A673 (cell line): ENCODE data around the gene CUL7. TPM values are rescaled to one million over a fixed set of nuclear protein-coding genes. Genes with fewer than 3 reads are reported as not detected.

Experiments used
- BruUV-seq: library from RNA; stranded (reverse); fragments of 400-500 nt; replicated peaks from 2 replicates; lab custom pipeline; 2021; lab: Mats Ljungman, UMichigan
- CTCF ChIA-PET: fragments of 300-600 bp; sonication (Branson Sonifier 250); formaldehyde crosslinking; loops from one replicate; lab custom pipeline; 2022; ENCODE audit warnings: antibody characterized with exemption; lab: Charles Lee
- POLR2A ChIA-PET: fragments of 300-600 bp; sonication (Branson Sonifier 250); formaldehyde crosslinking; loops from one replicate; lab custom pipeline; 2022; ENCODE audit warnings: antibody characterized with exemption; ENCODE audit not compliant: low non-redundant PET; lab: Charles Lee
- DNase-seq: peaks from one replicate; pipeline ENCODE4 v3.0.0-alpha.2; 2015; ENCODE audit warnings: low spot score
- H3K27ac ChIP-seq: fragments of 200-600 bp; sonication (generic); 2 replicates; pipeline ENCODE4 v1.5.1; 2016; ENCODE audit warnings: mixed run types, low read depth, mild to moderate bottlenecking, mixed read lengths, antibody characterized with exemption, low read length; ENCODE audit not compliant: poor library complexity, severe bottlenecking
- H3K27me3 ChIP-seq: fragments of 200-600 bp; sonication (generic); replicated peaks from 2 replicates; pipeline ENCODE4 v1.6.1; 2017; ENCODE audit warnings: mixed run types, low read depth, mild to moderate bottlenecking, mixed read lengths, antibody characterized with exemption, low read length; ENCODE audit not compliant: insufficient read depth, poor library complexity
- H3K36me3 ChIP-seq: fragments of 200-600 bp; sonication (generic); 2 replicates; pipeline ENCODE4 v1.6.1; 2016; ENCODE audit warnings: mixed run types, mild to moderate bottlenecking, mixed read lengths, antibody characterized with exemption, low read length; ENCODE audit not compliant: insufficient read depth, poor library complexity, severe bottlenecking
- H3K4me1 ChIP-seq: fragments of 200-600 bp; sonication (generic); 2 replicates; pipeline ENCODE4 v1.6.1; 2017; ENCODE audit warnings: mixed run types, mild to moderate bottlenecking, mixed read lengths, antibody characterized with exemption, low read length; ENCODE audit not compliant: insufficient read depth, poor library complexity, severe bottlenecking
- H3K4me3 ChIP-seq: fragments of 200-600 bp; sonication (generic); 2 replicates; pipeline ENCODE4 v1.5.1; 2016; ENCODE audit warnings: low read depth, mixed run types, mild to moderate bottlenecking, mixed read lengths, low read length; ENCODE audit not compliant: poor library complexity, severe bottlenecking
- H3K9me3 ChIP-seq: fragments of 200-600 bp; sonication (generic); 2 replicates; pipeline ENCODE4 v1.6.1; 2016; ENCODE audit warnings: mixed run types, low read depth, mild to moderate bottlenecking, mixed read lengths, antibody characterized with exemption, low read length; ENCODE audit not compliant: poor library complexity, severe bottlenecking
- CTCF ChIP-seq: fragments of 300-800, 200-600 bp; sonication (generic); conservative IDR thresholded peaks from 2 replicates; pipeline ENCODE4 v1.5.1; 2017; ENCODE audit warnings: low read depth, mild to moderate bottlenecking, antibody characterized with exemption, low read length, moderate library complexity, mixed read lengths
- EZH2 ChIP-seq: fragments of 200-600 bp; sonication (generic); IDR thresholded peaks from 2 replicates; pipeline ENCODE4 v1.6.1; 2017; ENCODE audit warnings: borderline replicate concordance, low read depth, mild to moderate bottlenecking, mixed read lengths, antibody characterized with exemption, low read length; ENCODE audit not compliant: poor library complexity, severe bottlenecking
- intact Hi-C: fragments of 100-400 bp; cut with micrococcal nuclease; formaldehyde crosslinking; loops from one replicate; pipeline ENCODE4 v1.10.0; 2022; ENCODE audit not compliant: unreplicated experiment
- total RNA-seq: library from RNA; stranded (reverse); gene quantifications from 2 replicates; pipeline ENCODE4 v1.2.3, GENCODE V29; 2021

The CUL7 gene
- total RNA-seq, 1 experiment from 2014 or later, result 29.4 TPM

GRCh38 chr6:42988486-42989020 lies 65.1 kb downstream of the CUL7 start:
- BruUV-seq, result no TSS peak
- Histone ChIP-seq H3K27ac (no peak overlapping the region), H3K9me3 (no peaks in the 10 kb centered on the region), H3K4me3 (no peak overlapping the region), H3K36me3 (peaks cover 16% of the 10 kb centered on the region), H3K27me3 (no peaks in the 10 kb centered on the region), H3K4me1 (peaks cover 7% of the 10 kb centered on the region)
- TF ChIP-seq CTCF, result no peak
- no peak for TF ChIP-seq EZH2
- intact Hi-C loops, result no loop called here
- ChIA-PET CTCF (no interaction called here), POLR2A (interaction anchor here (0.6 kb wide), 1 partner anchor 1822 kb away, joined by 3 read pairs; no protein-coding TSS in a partner anchor)
- no peak for DNase-seq

Other genes with a start within 250 kb of the CUL7 start
- 168 and 183 TPM in 2 replicates for gene RPL7L1, start 174.2 kb downstream of the CUL7 start, total RNA-seq
- gene PTCRA, start 137.8 kb downstream of the CUL7 start, total RNA-seq, result not detected in 2 replicates
- gene CNPY3, start 124.4 kb downstream of the CUL7 start, total RNA-seq, result 34.5 and 37.7 TPM in 2 replicates
- gene GNMT, start 93.1 kb downstream of the CUL7 start, total RNA-seq, result 1.2 and 1.8 TPM in 2 replicates
- gene PEX6, start 74.7 kb downstream of the CUL7 start, total RNA-seq, result 25.9 and 26.1 TPM in 2 replicates
- 73.6 and 77.1 TPM in 2 replicates for gene PPP2R5D, start 69.3 kb downstream of the CUL7 start, total RNA-seq
- 113 and 125 TPM in 2 replicates for gene MEA1, start 39.9 kb downstream of the CUL7 start, total RNA-seq
- gene KLHDC3, start 39.6 kb downstream of the CUL7 start, total RNA-seq, result 90.1 and 108 TPM in 2 replicates
- gene RRP36, start 32.2 kb downstream of the CUL7 start, total RNA-seq, result 104 and 115 TPM in 2 replicates
- 95.8 and 127 TPM in 2 replicates for gene MRPL2, start 5.6 kb upstream of the CUL7 start, total RNA-seq
- gene KLC4, start 5.8 kb upstream of the CUL7 start, total RNA-seq, result 21.3 and 35.6 TPM in 2 replicates
- 84.5 and 95.8 TPM in 2 replicates for gene PTK7, start 22.5 kb upstream of the CUL7 start, total RNA-seq
- 28.7 and 33.2 TPM in 2 replicates for gene SRF, start 117.4 kb upstream of the CUL7 start, total RNA-seq
- 38.7 and 50.7 TPM in 2 replicates for gene CUL9, start 128.3 kb upstream of the CUL7 start, total RNA-seq
- 55.1 and 69.4 TPM in 2 replicates for gene DNPH1, start 175.6 kb upstream of the CUL7 start, total RNA-seq
- not detected in 2 replicates for gene TTBK1, start 189.6 kb upstream of the CUL7 start, total RNA-seq
- gene SLC22A7, start 244.4 kb upstream of the CUL7 start, total RNA-seq, result not detected in 2 replicates